Gastrocnemius medialis (tissue), 4 donors: ENCODE measurements around the gene KCNK13.

ENCODE experiments used
- POLR2A ChIP-seq, 2 donors: fragments of 450-650 bp; IDR thresholded peaks; one replicate each; pipeline ENCODE4 v1.6.1; 2017; ENCODE audit warnings: antibody characterized with exemption in 2 of 2, mild to moderate bottlenecking in 2 of 2, moderate library complexity in 2 of 2
- TF ChIP-seq, protein P1 (sequence below), 5 experiments: fragments of 450-650 bp in 3 of 5; fragments of 200-600 bp in 2 of 5; sonication (generic) in 2 of 5; IDR thresholded peaks in 4 of 5; conservative IDR thresholded peaks in 1 of 5; 1 replicate in 4 of 5; 2 replicates in 1 of 5; pipeline ENCODE4 v1.5.1; 2016 to 2019; ENCODE audit warnings: antibody characterized with exemption in 5 of 5, mild to moderate bottlenecking in 3 of 5, moderate library complexity in 3 of 5

DNA sequence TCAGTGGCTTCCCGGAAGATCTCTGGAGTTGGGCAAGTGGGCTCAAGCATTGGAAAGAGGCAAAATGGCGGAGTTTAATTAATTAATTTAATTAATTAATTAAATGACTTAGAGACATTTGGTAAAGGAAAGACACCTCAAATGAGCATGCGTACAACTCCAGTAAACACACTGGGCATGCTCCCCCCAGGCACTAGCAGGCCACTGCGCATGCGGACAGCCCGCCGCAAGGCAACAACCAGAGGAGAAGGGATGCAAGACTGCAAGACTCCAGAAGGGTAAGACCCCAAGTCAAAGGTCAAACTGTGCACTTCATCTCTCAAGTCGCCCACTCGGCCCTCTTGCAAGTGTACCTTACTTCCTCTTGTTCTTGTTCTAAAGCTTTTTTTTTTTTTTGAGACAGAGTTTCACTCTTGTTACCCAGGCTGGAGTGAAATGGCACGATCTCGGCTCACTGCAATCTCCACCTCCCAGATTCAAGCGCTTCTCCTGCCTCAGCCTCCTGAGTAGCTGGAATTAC is 136.8 kb downstream of the KCNK13 start:
- TF ChIP-seq, protein P1, sequence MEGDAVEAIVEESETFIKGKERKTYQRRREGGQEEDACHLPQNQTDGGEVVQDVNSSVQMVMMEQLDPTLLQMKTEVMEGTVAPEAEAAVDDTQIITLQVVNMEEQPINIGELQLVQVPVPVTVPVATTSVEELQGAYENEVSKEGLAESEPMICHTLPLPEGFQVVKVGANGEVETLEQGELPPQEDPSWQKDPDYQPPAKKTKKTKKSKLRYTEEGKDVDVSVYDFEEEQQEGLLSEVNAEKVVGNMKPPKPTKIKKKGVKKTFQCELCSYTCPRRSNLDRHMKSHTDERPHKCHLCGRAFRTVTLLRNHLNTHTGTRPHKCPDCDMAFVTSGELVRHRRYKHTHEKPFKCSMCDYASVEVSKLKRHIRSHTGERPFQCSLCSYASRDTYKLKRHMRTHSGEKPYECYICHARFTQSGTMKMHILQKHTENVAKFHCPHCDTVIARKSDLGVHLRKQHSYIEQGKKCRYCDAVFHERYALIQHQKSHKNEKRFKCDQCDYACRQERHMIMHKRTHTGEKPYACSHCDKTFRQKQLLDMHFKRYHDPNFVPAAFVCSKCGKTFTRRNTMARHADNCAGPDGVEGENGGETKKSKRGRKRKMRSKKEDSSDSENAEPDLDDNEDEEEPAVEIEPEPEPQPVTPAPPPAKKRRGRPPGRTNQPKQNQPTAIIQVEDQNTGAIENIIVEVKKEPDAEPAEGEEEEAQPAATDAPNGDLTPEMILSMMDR (IDR thresholded peaks at IDR 0.05 in 4 of 5, conservative IDR thresholded peaks at IDR 0.05 in 1 of 5): no peak
- TF ChIP-seq POLR2A (IDR thresholded peaks at IDR 0.05): no peak
